K562 (cell line): ENCODE data around the gene PATJ. TPM values are rescaled to one million over a fixed set of nuclear protein-coding genes. Genes with fewer than 3 reads are reported as not detected.

Experiments used
- SP2 ChIP-seq: IDR thresholded peaks from 2 replicates; pipeline ENCODE4 v1.6.1; 2011; ENCODE audit warnings: mild to moderate bottlenecking, low read depth, low read length, moderate library complexity; ENCODE audit not compliant: poor library complexity, severe bottlenecking; ENCODE audit errors: extremely low read depth
- ZNF217 ChIP-seq: sonication (generic); formaldehyde crosslinking; IDR thresholded peaks from 2 replicates; pipeline ENCODE4 v1.8.0; 2022; ENCODE audit warnings: mild to moderate bottlenecking, missing genetic modification reagents
- ZNF668 ChIP-seq: fragments of 250-450 bp; sonication (Bioruptor Pico); IDR thresholded peaks from 2 replicates; pipeline ENCODE4 v1.8.0; 2022; ENCODE audit warnings: mild to moderate bottlenecking, inconsistent platforms
- polyA plus RNA-seq, 8 experiments: library from polyadenylated mRNA; depleted of rRNA in 4 of 8; stranded (reverse) in 5 of 8; unstranded in 3 of 8; fragments of >200 nt; fragmentation: Nextera tagmentation in 2 of 8; fragmentation: Illumina TruSeq in 1 of 8; extraction: Ambion mirVana in 2 of 8; extraction: Trizol in 1 of 8; gene quantifications; 2 replicates each; pipeline versions ENCODE4 v1.2.1 to v1.2.3, GENCODE V29; 2011 to 2014; ENCODE audit warnings: inconsistent platforms in 1 of 8, missing spikeins in 1 of 8
- total RNA-seq, 7 experiments: library from RNA; depleted of rRNA in 6 of 7; stranded (reverse); fragments of >200 nt in 6 of 7; fragmentation: Illumina TruSeq in 2 of 7; extraction: Trizol in 2 of 7; gene quantifications; 2 replicates each; pipeline versions ENCODE4 v1.2.1 to v1.2.3, GENCODE V29; 2011 to 2021; ENCODE audit warnings: low replicate concordance in 1 of 7
- TF ChIP-seq, protein P1 (sequence below): fragments of 450-650 bp; IDR thresholded peaks from 2 replicates; pipeline ENCODE4 v1.6.1; 2016; ENCODE audit warnings: mild to moderate bottlenecking, moderate library complexity
- TF ChIP-seq, protein P2 (sequence below): fragments of 250-450 bp; sonication (Bioruptor Pico); IDR thresholded peaks from 2 replicates; pipeline ENCODE4 v1.5.0; 2020; ENCODE audit warnings: mild to moderate bottlenecking, borderline replicate concordance

The PATJ gene
- total and polyA plus RNA-seq, 9 of the 15 experiments (the other 6 are each of a cell fraction or from before 2014, with no cell fraction given), result 0.22 TPM; not detected in 8

DNA sequence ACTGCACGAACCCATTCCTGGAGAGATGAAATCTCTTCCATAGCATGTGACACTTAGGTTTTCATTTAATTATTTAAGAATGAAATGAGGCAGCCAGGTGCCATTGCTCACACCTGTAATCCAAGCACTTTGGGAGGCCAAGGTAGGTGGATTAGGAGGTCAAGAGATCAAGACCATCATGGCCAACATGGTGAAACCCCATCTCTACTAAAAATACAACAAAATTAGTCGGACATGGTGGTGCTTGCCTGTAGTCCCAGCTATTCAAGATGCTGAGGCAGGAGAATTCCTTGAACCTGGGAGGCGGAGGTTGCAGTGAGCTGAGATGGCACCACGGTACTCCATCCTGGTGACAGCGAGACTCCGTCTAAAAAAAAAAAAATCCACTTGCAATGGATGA is 470.1 kb downstream of the PATJ start (continued):
- TF ChIP-seq, protein P1, sequence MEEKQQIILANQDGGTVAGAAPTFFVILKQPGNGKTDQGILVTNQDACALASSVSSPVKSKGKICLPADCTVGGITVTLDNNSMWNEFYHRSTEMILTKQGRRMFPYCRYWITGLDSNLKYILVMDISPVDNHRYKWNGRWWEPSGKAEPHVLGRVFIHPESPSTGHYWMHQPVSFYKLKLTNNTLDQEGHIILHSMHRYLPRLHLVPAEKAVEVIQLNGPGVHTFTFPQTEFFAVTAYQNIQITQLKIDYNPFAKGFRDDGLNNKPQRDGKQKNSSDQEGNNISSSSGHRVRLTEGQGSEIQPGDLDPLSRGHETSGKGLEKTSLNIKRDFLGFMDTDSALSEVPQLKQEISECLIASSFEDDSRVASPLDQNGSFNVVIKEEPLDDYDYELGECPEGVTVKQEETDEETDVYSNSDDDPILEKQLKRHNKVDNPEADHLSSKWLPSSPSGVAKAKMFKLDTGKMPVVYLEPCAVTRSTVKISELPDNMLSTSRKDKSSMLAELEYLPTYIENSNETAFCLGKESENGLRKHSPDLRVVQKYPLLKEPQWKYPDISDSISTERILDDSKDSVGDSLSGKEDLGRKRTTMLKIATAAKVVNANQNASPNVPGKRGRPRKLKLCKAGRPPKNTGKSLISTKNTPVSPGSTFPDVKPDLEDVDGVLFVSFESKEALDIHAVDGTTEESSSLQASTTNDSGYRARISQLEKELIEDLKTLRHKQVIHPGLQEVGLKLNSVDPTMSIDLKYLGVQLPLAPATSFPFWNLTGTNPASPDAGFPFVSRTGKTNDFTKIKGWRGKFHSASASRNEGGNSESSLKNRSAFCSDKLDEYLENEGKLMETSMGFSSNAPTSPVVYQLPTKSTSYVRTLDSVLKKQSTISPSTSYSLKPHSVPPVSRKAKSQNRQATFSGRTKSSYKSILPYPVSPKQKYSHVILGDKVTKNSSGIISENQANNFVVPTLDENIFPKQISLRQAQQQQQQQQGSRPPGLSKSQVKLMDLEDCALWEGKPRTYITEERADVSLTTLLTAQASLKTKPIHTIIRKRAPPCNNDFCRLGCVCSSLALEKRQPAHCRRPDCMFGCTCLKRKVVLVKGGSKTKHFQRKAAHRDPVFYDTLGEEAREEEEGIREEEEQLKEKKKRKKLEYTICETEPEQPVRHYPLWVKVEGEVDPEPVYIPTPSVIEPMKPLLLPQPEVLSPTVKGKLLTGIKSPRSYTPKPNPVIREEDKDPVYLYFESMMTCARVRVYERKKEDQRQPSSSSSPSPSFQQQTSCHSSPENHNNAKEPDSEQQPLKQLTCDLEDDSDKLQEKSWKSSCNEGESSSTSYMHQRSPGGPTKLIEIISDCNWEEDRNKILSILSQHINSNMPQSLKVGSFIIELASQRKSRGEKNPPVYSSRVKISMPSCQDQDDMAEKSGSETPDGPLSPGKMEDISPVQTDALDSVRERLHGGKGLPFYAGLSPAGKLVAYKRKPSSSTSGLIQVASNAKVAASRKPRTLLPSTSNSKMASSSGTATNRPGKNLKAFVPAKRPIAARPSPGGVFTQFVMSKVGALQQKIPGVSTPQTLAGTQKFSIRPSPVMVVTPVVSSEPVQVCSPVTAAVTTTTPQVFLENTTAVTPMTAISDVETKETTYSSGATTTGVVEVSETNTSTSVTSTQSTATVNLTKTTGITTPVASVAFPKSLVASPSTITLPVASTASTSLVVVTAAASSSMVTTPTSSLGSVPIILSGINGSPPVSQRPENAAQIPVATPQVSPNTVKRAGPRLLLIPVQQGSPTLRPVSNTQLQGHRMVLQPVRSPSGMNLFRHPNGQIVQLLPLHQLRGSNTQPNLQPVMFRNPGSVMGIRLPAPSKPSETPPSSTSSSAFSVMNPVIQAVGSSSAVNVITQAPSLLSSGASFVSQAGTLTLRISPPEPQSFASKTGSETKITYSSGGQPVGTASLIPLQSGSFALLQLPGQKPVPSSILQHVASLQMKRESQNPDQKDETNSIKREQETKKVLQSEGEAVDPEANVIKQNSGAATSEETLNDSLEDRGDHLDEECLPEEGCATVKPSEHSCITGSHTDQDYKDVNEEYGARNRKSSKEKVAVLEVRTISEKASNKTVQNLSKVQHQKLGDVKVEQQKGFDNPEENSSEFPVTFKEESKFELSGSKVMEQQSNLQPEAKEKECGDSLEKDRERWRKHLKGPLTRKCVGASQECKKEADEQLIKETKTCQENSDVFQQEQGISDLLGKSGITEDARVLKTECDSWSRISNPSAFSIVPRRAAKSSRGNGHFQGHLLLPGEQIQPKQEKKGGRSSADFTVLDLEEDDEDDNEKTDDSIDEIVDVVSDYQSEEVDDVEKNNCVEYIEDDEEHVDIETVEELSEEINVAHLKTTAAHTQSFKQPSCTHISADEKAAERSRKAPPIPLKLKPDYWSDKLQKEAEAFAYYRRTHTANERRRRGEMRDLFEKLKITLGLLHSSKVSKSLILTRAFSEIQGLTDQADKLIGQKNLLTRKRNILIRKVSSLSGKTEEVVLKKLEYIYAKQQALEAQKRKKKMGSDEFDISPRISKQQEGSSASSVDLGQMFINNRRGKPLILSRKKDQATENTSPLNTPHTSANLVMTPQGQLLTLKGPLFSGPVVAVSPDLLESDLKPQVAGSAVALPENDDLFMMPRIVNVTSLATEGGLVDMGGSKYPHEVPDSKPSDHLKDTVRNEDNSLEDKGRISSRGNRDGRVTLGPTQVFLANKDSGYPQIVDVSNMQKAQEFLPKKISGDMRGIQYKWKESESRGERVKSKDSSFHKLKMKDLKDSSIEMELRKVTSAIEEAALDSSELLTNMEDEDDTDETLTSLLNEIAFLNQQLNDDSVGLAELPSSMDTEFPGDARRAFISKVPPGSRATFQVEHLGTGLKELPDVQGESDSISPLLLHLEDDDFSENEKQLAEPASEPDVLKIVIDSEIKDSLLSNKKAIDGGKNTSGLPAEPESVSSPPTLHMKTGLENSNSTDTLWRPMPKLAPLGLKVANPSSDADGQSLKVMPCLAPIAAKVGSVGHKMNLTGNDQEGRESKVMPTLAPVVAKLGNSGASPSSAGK, result no peak
- TF ChIP-seq, protein P2, sequence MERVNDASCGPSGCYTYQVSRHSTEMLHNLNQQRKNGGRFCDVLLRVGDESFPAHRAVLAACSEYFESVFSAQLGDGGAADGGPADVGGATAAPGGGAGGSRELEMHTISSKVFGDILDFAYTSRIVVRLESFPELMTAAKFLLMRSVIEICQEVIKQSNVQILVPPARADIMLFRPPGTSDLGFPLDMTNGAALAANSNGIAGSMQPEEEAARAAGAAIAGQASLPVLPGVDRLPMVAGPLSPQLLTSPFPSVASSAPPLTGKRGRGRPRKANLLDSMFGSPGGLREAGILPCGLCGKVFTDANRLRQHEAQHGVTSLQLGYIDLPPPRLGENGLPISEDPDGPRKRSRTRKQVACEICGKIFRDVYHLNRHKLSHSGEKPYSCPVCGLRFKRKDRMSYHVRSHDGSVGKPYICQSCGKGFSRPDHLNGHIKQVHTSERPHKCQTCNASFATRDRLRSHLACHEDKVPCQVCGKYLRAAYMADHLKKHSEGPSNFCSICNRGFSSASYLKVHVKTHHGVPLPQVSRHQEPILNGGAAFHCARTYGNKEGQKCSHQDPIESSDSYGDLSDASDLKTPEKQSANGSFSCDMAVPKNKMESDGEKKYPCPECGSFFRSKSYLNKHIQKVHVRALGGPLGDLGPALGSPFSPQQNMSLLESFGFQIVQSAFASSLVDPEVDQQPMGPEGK, result no peak
- no peak for TF ChIP-seq ZNF217 (CRISPR knock-in tag)
- TF ChIP-seq SP2, result no peak
- TF ChIP-seq ZNF668 (CRISPR knock-in tag), result no peak
